HG02981 (cell line): ENCODE results near the gene HOXB4.
"Not testable (repeated sequence)": the region's sequence is repeated elsewhere in the genome, so short reads cannot be mapped to it uniquely, and the experiment has no call there.

Source experiments
- ATAC-seq: cut with Tn5 transposase; IDR thresholded peaks from one replicate; pipeline ENCODE4 v1.9.1; 2021; ENCODE audit warnings: mild to moderate bottlenecking, moderate library complexity; ENCODE audit not compliant: unreplicated experiment

Gene HOXB4

DNA sequence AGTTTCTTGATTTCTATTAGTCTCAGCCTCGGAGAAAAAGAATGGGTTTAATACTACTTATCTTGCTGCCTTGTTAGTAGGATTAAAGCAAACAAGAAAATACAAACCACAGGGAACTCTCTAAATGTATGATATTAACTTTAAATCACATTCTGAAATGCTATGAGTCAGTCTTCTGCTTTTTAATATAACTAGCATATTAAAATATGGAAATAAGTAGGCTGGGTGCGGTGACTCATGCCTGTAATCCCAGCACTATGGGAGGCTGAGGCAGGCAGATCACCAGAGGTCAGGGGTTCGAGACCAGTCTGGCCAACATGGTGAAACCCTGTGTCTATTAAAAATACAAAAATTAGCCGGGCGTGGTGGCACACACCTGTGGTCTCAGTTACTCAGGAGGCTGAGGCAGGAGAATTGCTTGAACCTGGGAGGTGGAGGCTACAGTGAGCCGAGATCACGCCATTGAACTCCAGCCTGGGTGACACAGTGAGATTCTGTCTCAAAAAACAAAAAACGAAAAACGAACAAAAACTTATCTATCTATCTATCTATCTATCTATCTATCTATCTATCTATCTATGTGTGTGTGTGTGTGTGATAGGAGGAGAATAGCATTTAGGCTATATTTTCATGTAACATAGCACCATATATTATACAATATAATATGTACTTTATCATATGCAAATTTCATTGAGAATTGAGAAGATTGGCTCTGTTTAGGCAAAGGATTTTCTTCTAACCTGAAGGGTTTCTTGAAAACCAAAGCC is 42.2 kb downstream of the HOXB4 start:
- not testable (repeated sequence) for ATAC-seq

DNA sequence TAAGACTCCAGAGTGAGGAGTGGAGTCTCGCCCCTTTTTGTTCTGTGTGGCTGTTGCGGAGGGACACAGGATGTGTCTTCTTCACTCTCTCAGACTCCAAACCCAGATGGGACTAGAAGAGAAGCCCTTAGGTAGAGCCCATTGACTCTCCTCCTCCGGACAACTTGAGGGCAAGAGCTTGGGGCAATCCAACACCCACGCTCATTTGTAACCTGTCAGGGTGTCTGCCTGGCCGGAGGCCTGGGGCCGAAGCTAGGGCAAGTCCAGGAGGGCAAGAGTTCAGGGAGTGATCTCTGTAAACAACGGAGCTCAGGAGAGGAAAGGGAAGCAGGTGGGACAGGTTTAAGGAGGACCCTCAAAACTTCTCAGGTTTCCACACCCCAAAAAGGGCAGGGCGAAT is 45.9 kb downstream of the HOXB4 start:
- ATAC-seq, result no peak

- no peak for ATAC-seq
Observed at GRCh38 chr17:48530887-48531272, 47.3 kb downstream of the HOXB4 start, which contains the start of gene HOXB1. TSS of gene HOXB1 (minus strand) at chr17:48531011. CDS start at chr17:48530904, 107 bp downstream.

- no peak for ATAC-seq
Observed at GRCh38 chr17:48530208-48530886, 47.8 kb downstream of the HOXB4 start.

- ATAC-seq, result no peak
Observed at GRCh38 chr17:48529683-48530009, 48.5 kb downstream of the HOXB4 start.

GRCh38 chr17:48528936-48529682 is 49.0 kb downstream of the HOXB4 start:
- no peak for ATAC-seq

DNA sequence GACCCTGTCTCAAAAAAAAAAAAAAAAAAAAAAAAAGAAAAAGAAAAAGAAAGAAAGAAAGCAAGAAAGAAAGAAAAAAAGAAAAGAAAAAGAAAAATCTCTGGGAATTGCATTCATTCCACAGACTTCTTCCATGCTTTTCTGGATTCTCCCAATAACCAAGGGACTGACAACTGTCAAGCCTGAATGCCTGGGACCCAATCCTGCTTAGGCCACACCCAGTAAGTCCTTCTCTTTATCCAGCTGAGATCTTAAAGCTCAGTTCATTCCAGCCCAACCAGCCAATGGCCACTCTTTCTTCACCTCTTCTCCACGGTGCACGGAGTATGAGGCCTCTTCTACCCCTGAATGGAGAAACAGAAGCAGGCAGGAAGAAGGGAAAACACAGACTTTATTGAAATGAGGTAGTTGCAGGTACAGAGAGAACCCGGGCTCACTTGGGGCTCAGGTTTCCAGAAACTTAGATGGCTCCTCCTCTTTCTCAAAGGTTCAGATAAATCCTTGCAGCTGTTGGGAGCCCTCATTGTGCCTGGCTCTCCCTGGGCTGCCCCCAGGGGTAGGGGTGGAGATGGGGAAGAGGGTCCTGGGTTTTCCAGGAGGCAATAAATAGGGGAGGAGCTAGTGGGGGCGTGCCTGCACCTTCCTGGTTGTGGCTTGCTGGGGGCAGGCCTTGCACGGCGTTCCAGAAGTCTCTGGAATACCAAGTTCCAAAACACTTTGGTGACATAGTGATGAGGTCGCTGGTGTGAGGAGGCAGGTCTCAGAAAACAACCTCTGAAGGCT is 49.8 kb downstream of the HOXB4 start:
- no peak for ATAC-seq

DNA sequence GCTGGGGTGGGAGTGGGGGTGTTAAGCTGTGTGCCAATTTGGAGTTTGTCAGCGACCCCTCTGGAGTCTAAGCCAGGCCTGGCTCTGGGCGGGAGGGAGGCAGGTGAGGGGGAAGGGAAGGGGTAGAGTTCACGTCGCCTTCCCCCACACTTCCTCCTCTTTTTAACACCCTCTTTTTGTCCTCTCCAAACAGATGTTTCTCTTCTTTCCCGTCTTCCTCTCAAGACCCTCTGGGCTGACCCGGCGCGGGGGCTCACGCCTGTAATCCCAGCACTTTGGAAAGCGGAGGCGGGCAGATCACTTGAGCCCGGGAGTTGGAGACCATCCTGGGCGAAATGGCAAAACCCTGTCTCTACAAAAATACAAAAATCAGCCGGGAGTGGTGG is 50.6 kb downstream of the HOXB4 start:
- no peak for ATAC-seq

DNA sequence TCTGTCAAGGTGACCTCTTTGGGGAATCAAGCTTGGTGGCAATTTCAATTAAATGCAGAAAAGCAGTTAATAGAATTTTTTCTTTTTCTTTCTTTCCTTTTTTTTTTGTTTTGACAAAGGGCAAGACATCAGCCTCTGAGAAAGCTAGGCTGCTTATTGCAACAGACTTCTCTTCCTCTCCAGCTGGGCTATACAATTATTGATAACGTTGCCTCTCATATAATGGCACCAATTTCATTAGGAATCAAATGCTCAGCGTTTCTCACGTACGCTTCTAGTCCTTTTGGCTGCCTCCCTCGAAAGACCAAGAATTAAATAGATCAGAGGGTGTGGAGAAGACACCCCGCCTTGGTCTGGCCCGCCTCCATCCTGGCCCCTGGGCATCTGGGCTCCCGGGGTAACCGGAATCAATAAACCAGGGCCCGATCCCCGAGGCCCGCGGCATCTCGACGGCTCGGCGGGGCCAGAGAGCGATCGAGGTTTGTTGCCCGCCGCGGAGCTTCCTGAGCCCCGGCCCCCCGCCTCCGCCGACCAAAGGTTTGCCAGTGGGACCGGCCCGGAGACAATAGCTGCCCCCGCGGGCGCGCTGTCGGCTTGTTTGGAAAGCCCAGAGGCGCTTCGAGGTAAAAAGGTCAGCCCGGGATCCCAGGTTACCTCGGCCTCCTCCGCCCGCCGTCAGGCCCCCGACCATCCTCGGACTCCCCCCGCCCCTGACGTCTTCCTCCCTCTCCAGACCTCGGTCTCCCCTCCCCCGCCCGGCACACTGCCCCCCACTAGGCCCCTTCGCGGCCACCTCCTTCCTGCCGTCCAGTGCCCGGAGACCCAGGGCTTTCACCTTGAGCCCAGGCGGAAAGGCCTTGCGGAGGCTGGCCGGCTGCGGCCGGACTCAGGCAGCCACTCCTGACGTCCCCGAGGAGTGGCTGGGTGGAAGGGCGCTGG is 51.3 kb downstream of the HOXB4 start:
- ATAC-seq, result no peak
